GM18505 (cell line): ENCODE measurements around the gene VWCE.
"Not testable (repeated sequence)": the region's sequence is repeated elsewhere in the genome, so short reads cannot be mapped to it uniquely, and the experiment has no call there.

ENCODE experiments used
- ATAC-seq: cut with Tn5 transposase; IDR thresholded peaks from one replicate; pipeline ENCODE4 v1.9.1; 2021; ENCODE audit not compliant: unreplicated experiment

The VWCE gene

GRCh38 chr11:61232548-61233145 lies 62.5 kb downstream of the VWCE start:
- not testable (repeated sequence) for ATAC-seq

- ATAC-seq = not testable (repeated sequence)
Measured at GRCh38 chr11:61231585-61231984, 63.5 kb downstream of the VWCE start.

- not testable (repeated sequence) for ATAC-seq
Measured at GRCh38 chr11:61231033-61231432, 64.1 kb downstream of the VWCE start.

GRCh38 chr11:61229458-61229857 lies 65.7 kb downstream of the VWCE start:
- not testable (repeated sequence) for ATAC-seq

GRCh38 chr11:61226457-61227137 lies 68.5 kb downstream of the VWCE start:
- ATAC-seq = not testable (repeated sequence)

GRCh38 chr11:61222692-61223091 lies 72.4 kb downstream of the VWCE start:
- ATAC-seq = not testable (repeated sequence)

- ATAC-seq = not testable (repeated sequence)
Measured at GRCh38 chr11:61222047-61222446, 73.1 kb downstream of the VWCE start, which contains the start of gene PGA4. PGA4 (plus strand) TSS chr11:61222347; CDS start chr11:61222401, 54 bp downstream.

GRCh38 chr11:61219016-61219415 lies 76.1 kb downstream of the VWCE start:
- not testable (repeated sequence) for ATAC-seq

GRCh38 chr11:61218306-61218705 lies 76.8 kb downstream of the VWCE start:
- ATAC-seq = not testable (repeated sequence)

GRCh38 chr11:61213711-61214324 lies 81.3 kb downstream of the VWCE start:
- not testable (repeated sequence) for ATAC-seq

- ATAC-seq = not testable (repeated sequence)
Measured at GRCh38 chr11:61212202-61212601, 82.9 kb downstream of the VWCE start.

- not testable (repeated sequence) for ATAC-seq
Measured at GRCh38 chr11:61211327-61211952, 83.7 kb downstream of the VWCE start.

GRCh38 chr11:61210629-61211028 lies 84.5 kb downstream of the VWCE start:
- ATAC-seq = not testable (repeated sequence)
